NCI-H1930 (cell line): ENCODE results near the gene CDYL2.
"Not testable (repeated sequence)": the region's sequence is repeated elsewhere in the genome, so short reads cannot be mapped to it uniquely, and the experiment has no call there.

Experiments used
- DNase-seq, 2 experiments: peaks; one replicate each; lab custom pipeline; 2025; lab: John Stamatoyannopoulos, UW

The CDYL2 gene

DNA sequence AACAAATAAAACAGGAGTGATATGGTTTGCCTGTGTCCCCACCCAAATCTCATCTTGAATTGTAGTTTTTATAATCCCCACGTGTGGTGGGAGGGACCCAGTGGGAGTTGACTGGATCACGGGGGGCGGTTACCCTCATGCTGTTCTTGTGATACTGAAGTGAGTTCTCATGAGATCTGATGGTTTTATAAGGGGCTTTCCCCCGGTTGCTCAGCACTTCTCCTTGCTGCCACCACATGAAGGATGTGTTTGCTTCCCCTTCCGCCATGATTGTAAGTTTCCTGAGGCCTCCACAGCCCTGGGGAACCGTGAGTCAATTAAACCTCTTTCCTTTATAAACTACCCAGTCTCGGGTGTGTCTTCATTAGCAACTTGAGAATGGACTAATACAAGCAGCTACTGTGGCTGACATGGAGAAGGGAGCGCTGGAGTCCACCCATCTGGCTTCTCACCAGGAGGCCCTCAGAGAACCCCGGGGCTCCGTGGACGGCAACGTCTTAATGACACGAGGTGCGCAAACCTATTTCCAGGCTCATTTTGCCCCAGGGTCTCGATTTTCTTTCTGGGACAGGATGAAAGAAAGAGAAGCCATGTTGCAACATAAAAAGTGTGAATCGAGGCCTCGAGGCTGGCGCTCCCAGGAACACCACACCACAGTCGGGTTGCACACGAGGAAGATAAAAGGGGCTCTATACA lies 134.1 kb downstream of the CDYL2 start:
- no peak for DNase-seq

DNA sequence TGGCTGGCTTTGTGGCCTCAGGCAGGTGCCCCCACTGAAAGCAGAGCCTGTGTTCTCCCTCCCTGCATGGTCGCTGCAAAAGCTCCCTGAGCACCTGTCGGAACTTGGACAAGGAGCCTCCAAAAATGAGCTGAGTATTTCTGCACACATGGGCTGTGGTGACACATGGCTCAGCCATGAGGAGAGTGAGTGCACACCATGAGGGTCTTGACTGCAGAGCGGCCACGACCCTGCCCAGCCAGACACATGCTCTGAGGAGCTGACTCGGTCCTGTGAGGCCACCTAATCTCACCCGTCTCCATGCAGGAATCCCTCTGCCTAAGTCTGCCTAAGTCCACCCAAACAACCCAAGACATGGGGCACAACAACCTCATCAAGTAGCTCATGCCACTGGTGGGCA lies 134.7 kb downstream of the CDYL2 start:
- no peak for DNase-seq

GRCh38 chr16:80667925-80668324 lies 136.5 kb downstream of the CDYL2 start:
- DNase-seq, result no peak

DNA sequence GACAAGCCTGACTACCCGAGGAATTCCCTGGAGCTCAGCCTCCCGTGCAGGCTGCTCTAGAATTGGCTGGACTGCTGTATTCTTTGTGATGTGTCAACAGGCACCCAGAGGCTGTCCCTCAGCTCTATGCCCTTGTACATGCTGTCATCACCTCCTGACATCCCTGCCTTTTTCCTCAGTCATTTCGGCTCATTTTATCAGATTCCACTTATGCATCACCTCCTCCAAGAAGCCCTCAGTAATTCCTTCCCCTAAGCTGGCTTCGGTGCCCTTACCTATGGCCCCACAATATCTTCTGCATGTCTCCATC lies 137.2 kb downstream of the CDYL2 start:
- no peak for DNase-seq

DNA sequence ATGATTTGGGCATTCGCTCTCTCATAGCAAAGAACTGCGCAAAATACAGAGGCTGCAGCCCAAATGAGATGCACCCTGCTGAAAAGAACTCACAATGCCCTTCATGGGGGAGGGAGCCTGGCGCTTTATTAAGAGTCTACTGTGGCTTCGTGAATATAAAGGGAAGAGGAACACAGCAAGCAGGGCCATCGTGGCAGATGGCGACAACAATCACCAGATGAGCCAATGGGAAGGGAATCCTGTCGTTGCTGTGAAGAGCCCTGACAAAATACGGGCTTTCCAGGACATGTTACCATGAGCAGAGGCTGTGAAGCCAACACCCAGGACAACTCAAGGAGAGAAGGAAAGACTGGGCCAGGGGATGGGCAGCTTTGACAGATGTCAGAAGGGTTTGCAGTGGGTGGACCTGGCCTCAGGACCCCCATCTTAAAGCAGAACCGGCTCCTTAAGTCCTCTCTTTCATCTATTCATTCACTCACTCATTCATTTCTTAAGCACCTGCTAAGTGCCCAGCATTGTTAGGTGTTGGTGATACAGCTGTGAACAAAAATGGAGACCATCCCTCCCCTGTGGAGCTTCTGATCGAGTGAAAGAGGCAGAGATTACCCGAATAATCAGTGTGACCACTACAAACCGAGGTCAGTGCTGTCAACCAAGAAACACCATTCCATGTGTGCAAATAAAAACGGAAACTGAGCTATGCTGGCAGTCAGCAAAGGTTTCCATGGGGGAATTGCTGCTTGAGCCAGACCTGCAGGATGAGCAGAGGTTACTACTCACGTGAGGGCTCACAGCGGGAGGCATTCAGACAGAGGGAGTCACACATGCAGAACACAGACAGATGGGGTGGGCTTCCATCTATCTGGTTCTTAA lies 137.8 kb downstream of the CDYL2 start:
- DNase-seq, result no peak

GRCh38 chr16:80665356-80665755 lies 139.0 kb downstream of the CDYL2 start:
- no peak for DNase-seq

DNA sequence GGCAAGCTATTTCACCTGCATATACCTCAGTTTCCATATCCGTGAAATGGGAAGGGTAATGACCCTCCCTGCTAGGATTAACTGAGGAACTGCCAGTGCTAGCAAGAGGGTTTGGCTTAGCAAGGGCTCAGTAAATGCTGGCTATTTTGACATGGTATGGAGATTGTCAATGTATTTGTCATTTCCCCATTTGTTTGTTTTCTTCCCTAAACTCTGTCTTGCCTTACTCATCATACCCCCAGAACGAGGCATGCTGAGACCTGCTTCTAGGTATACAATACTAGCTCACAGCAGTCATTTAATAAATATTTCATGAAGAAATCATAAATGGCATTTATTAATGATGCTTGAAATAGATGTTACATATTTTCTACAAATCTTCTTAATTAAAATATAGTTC lies 139.6 kb downstream of the CDYL2 start:
- no peak for DNase-seq

- no peak for DNase-seq
Observed at GRCh38 chr16:80664226-80664625, 140.2 kb downstream of the CDYL2 start.

DNA sequence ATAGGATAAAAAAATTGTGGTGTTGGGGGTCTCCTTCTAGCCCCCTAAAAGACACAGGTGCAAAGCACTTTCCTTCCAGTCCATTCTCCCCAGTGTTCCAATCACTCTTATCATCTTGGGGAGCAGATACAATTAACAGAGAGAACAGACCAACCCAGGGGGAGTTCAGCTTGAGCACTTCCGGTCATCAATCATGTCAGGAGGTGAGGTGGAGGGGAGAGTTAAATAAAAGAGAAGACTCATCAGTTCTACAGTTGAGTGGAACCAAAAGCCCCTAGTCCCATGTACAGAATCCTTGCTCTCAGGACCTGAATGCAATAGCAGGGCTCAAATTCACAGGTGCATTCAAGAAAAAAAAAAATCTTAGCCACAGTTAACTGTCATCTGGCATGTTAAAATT lies 141.3 kb downstream of the CDYL2 start:
- DNase-seq, result no peak

- no peak for DNase-seq
Observed at GRCh38 chr16:80659865-80660264, 144.5 kb downstream of the CDYL2 start.

DNA sequence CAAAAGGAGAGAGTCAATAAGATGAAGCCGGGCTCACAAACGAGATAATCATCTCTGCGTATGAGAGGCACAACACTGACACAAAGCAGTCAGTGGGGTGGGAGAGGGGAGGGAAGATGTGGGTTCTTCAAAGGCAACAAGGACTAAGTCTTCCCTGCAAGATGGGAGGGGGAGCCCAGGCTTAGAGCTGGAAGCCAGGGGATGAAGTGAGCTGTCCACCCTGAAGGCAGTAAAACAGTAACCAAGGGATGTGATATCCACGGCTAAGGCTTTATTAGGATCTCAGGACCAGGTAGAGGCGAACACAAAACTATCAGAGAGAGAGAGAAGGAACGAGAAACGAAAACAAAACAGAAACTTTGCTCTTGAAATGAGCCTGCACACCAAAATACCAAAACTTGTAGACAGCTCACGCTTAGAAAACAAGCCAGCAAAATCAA lies 147.7 kb downstream of the CDYL2 start:
- no peak for DNase-seq

DNA sequence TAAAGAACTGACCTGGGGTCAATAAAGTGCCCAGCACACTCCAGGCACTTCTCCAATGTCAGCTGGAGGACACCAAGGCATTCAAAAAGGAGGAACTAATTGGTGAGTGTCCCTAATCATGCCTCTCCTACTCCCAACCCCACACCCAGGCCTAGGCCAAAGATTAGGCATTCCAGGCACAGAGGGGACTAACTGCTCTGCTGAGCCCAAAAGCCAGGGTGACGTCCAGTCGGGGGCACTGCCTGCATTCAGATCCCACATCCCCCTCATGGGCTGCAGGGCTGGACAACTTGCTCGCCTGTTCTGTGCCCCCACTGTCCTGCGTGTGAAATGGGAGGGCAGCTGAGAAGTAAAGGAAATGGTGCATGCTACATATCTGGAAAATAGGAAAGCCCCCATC lies 148.2 kb downstream of the CDYL2 start:
- DNase-seq, result no peak

GRCh38 chr16:80655751-80656150 lies 148.6 kb downstream of the CDYL2 start:
- no peak for DNase-seq

- no peak for DNase-seq
Observed at GRCh38 chr16:80654094-80654862, 150.1 kb downstream of the CDYL2 start.

DNA sequence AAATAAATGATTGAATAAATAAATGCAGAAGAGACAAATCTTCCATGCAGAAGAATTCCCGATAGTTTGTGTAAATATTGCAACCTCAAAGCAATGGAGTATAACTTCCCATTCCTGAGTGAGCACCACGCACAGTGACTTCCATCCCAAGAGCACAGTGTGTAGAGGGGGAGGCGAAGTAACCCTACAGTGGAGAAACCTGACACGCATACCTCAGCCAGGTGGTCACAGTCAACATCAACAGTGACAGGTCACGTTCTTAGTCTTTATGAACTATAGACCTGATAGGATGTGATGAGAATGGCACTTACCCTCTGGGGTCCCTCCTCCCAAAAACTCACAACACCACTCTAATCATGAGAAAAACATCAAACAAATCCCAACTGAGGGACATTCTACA lies 152.0 kb downstream of the CDYL2 start:
- no peak for DNase-seq

DNA sequence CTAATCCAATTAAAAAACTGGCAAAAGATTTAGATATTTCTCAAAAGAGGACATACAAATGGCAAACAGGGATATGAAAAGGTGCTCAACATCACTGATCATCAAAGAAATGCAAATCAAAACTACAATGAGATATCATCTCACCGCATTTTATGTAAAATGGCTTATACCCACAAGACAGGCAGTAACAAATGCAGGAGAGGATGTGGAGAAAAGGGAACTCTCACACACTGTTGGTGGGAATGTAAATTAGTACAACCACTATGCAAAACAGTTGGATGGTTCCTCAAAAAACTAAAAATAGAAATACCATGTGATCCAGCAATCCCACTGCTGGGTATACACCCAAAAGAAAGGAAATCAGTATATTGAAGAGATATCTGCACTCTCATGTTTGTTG lies 154.1 kb downstream of the CDYL2 start:
- DNase-seq, result not testable (repeated sequence)

DNA sequence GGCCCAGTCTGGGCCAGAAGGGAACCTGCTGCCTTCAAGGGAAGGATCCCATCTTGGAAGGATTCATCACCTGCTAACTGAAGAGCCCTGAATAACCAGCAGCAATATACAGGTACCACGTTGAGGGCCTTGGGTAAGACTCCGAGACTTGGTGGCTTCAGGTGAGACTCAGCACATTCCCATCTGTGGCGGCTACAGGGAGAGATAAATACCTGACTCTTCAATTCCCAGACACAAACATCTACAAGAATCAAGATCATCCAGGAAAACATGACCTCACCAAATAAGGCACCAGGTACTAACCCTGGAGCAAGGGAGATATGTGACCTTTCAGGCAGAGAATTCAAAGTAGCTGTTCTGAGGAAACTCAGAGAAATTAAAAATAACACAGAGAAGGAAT lies 164.1 kb downstream of the CDYL2 start:
- no peak for DNase-seq

DNA sequence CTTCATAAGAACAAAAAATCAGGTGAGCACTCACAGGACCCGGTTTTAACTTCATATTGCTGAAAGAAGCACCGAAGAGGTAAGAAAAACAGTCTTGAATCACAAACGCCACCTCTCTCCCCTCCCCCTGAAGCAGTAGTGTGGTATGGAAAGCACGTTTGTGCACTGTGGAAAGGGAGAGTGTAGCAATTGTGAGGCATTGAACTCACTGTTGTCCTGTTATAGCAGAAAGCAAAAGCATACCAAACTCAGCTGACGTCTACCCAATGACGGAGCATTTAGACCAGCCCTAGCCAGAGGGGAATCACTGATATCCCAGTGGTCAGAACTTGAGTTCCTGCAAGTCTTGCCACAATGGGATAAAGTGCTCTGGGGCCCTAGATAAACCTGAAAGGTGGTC lies 164.8 kb downstream of the CDYL2 start:
- no peak for DNase-seq

GRCh38 chr16:80637621-80638020 lies 166.8 kb downstream of the CDYL2 start:
- DNase-seq, result no peak

GRCh38 chr16:80631581-80631980 lies 172.8 kb downstream of the CDYL2 start:
- no peak for DNase-seq

- DNase-seq, result no peak
Observed at GRCh38 chr16:80628254-80628653, 176.1 kb downstream of the CDYL2 start.

- DNase-seq, result no peak
Observed at GRCh38 chr16:80627108-80627507, 177.3 kb downstream of the CDYL2 start.

GRCh38 chr16:80623376-80623775 lies 181.0 kb downstream of the CDYL2 start:
- no peak for DNase-seq
